HG03025 (cell line): ENCODE results near the gene ADAM12.
"Not testable (repeated sequence)": the region's sequence is repeated elsewhere in the genome, so short reads cannot be mapped to it uniquely, and the experiment has no call there.

Source experiments
- ATAC-seq: cut with Tn5 transposase; IDR thresholded peaks from one replicate; pipeline ENCODE4 v1.9.1; 2021; ENCODE audit warnings: mild to moderate bottlenecking, moderate library complexity; ENCODE audit not compliant: unreplicated experiment, low FRiP score

Gene ADAM12

GRCh38 chr10:126375299-126375698 lies 13.0 kb downstream of the ADAM12 start:
- no peak for ATAC-seq

GRCh38 chr10:126374435-126374834 lies 13.8 kb downstream of the ADAM12 start:
- no peak for ATAC-seq

GRCh38 chr10:126373972-126374371 lies 14.3 kb downstream of the ADAM12 start:
- no peak for ATAC-seq

GRCh38 chr10:126373147-126373546 lies 15.1 kb downstream of the ADAM12 start:
- no peak for ATAC-seq

GRCh38 chr10:126372396-126372795 lies 15.9 kb downstream of the ADAM12 start:
- no peak for ATAC-seq

GRCh38 chr10:126369125-126369710 lies 19.1 kb downstream of the ADAM12 start:
- no peak for ATAC-seq

GRCh38 chr10:126357169-126357568 lies 31.1 kb downstream of the ADAM12 start:
- ATAC-seq: no peak

- ATAC-seq: no peak
Observed at GRCh38 chr10:126353666-126354065, 34.6 kb downstream of the ADAM12 start.

GRCh38 chr10:126352453-126352852 lies 35.8 kb downstream of the ADAM12 start:
- ATAC-seq: no peak

GRCh38 chr10:126351021-126351420 lies 37.3 kb downstream of the ADAM12 start:
- no peak for ATAC-seq

GRCh38 chr10:126350216-126350992 lies 37.9 kb downstream of the ADAM12 start:
- no peak for ATAC-seq

- no peak for ATAC-seq
Observed at GRCh38 chr10:126349676-126350075, 38.6 kb downstream of the ADAM12 start.

GRCh38 chr10:126349101-126349500 lies 39.2 kb downstream of the ADAM12 start:
- no peak for ATAC-seq

- ATAC-seq: not testable (repeated sequence)
Observed at GRCh38 chr10:126343496-126343895, 44.8 kb downstream of the ADAM12 start.

GRCh38 chr10:126342680-126343079 lies 45.6 kb downstream of the ADAM12 start:
- ATAC-seq: no peak

- no peak for ATAC-seq
Observed at GRCh38 chr10:126341491-126341890, 46.8 kb downstream of the ADAM12 start.

GRCh38 chr10:126337251-126337810 lies 50.9 kb downstream of the ADAM12 start:
- ATAC-seq: no peak

GRCh38 chr10:126336801-126337200 lies 51.5 kb downstream of the ADAM12 start:
- no peak for ATAC-seq

GRCh38 chr10:126334272-126334671 lies 54.0 kb downstream of the ADAM12 start:
- no peak for ATAC-seq

- ATAC-seq: no peak
Observed at GRCh38 chr10:126332576-126332975, 55.7 kb downstream of the ADAM12 start.

- ATAC-seq: no peak
Observed at GRCh38 chr10:126331101-126331500, 57.2 kb downstream of the ADAM12 start.

GRCh38 chr10:126324826-126325225 lies 63.5 kb downstream of the ADAM12 start:
- ATAC-seq: no peak
